SK-N-SH (cell line): ENCODE measurements around the gene SART1. TPM values are rescaled to one million over a fixed set of nuclear protein-coding genes. Genes with fewer than 3 reads are reported as not detected.

Experiments used
- CTCF ChIA-PET: fragments of 300-600, 350-600 bp; formaldehyde crosslinking; extraction: SDS; loops from one replicate; lab custom pipeline; 2021; lab: Yijun Ruan, JAX
- POLR2A ChIA-PET: fragments of 350-600 bp; sonication (Branson Sonifier 250); formaldehyde crosslinking; extraction: SDS; loops from one replicate; lab custom pipeline; 2020; ENCODE audit warnings: antibody characterized with exemption, inconsistent platforms; lab: Yijun Ruan, JAX
- DNase-seq: peaks from one replicate; pipeline ENCODE4 v3.0.0; 2012
- H2AFZ ChIP-seq: fragments of 200-600 bp; sonication (generic); 2 replicates; pipeline ENCODE4 v1.8.1; 2016; ENCODE audit warnings: antibody characterized with exemption, mild to moderate bottlenecking, low read depth
- H3F3A ChIP-seq: fragments of 200-600 bp; sonication (generic); replicated peaks from 2 replicates; pipeline ENCODE3; 2016; ENCODE audit warnings: antibody characterized with exemption, mild to moderate bottlenecking; ENCODE audit not compliant: insufficient read depth
- H3K27ac ChIP-seq, 2 experiments: fragments of 200-500 bp in 1 of 2; fragments of 200-600 bp in 1 of 2; sonication (Bioruptor generic) in 1 of 2; sonication (generic), shearing (Covaris generic) in 1 of 2; 2 replicates each; pipeline versions ENCODE4 v1.5.1 to v1.6.1; 2014 to 2016; ENCODE audit warnings: low read depth in 2 of 2, inconsistent platforms in 1 of 2, low read length in 1 of 2, mild to moderate bottlenecking in 1 of 2, mixed read lengths in 1 of 2
- H3K27me3 ChIP-seq: fragments of 200-600 bp; sonication (generic), shearing (Covaris generic); 2 replicates; pipeline ENCODE4 v1.6.1; 2016; ENCODE audit warnings: mixed run types; ENCODE audit not compliant: insufficient read depth
- H3K36me3 ChIP-seq, 2 experiments: fragments of 200-500 bp in 1 of 2; fragments of 200-600 bp in 1 of 2; sonication (Bioruptor generic) in 1 of 2; sonication (generic) in 1 of 2; replicated peaks in 1 of 2; 2 replicates each; pipeline versions ENCODE3 to v1.5.1; 2014 to 2016; ENCODE audit warnings: low read length in 1 of 2, mild to moderate bottlenecking in 1 of 2; ENCODE audit not compliant: insufficient read depth in 2 of 2, control insufficient read depth in 1 of 2
- H3K4me1 ChIP-seq, 2 experiments: fragments of 200-500 bp in 1 of 2; fragments of 200-600 bp in 1 of 2; sonication (Bioruptor generic) in 1 of 2; sonication (generic), shearing (Covaris generic) in 1 of 2; 2 replicates each; pipeline versions ENCODE4 v1.5.1 to v1.6.1; 2014 to 2016; ENCODE audit warnings: low read depth in 1 of 2, low read length in 1 of 2, mixed run types in 1 of 2; ENCODE audit not compliant: insufficient read depth in 2 of 2, control insufficient read depth in 1 of 2
- H3K4me2 ChIP-seq: fragments of 200-600 bp; sonication (generic), shearing (Covaris generic); 2 replicates; pipeline ENCODE4 v1.6.1; 2017; ENCODE audit warnings: mixed run types
- H3K4me3 ChIP-seq, 2 experiments: fragments of 200-500 bp in 1 of 2; fragments of 200-600 bp in 1 of 2; sonication (Bioruptor generic) in 1 of 2; sonication (generic), shearing (Covaris generic) in 1 of 2; 2 replicates each; pipeline versions ENCODE4 v1.5.1 to v1.8.1; 2014 to 2016; ENCODE audit warnings: low read depth in 2 of 2, inconsistent platforms in 1 of 2, low read length in 1 of 2, mild to moderate bottlenecking in 1 of 2, mixed read lengths in 1 of 2, moderate library complexity in 1 of 2
- H3K79me2 ChIP-seq: fragments of 200-600 bp; sonication (generic); 2 replicates; pipeline ENCODE4 v1.8.1; 2017; ENCODE audit warnings: mild to moderate bottlenecking; ENCODE audit not compliant: insufficient read depth
- H3K9ac ChIP-seq: fragments of 200-600 bp; sonication (generic); 2 replicates; pipeline ENCODE4 v1.6.1; 2017; ENCODE audit warnings: mixed run types
- H3K9me2 ChIP-seq: fragments of 200-600 bp; sonication (generic); 2 replicates; pipeline ENCODE4 v1.6.1; 2017; ENCODE audit warnings: mixed run types
- H3K9me3 ChIP-seq: fragments of 200-600 bp; sonication (generic); 2 replicates; pipeline ENCODE4 v1.6.1; 2017; ENCODE audit warnings: mixed run types, mild to moderate bottlenecking, moderate library complexity
- H4K20me1 ChIP-seq: fragments of 200-600 bp; sonication (generic); 2 replicates; pipeline ENCODE4 v1.6.1; 2017; ENCODE audit warnings: mild to moderate bottlenecking, mixed run types; ENCODE audit not compliant: insufficient read depth
- CTCF ChIP-seq: fragments of 200-600 bp; sonication (generic); IDR thresholded peaks from 2 replicates; pipeline ENCODE4 v1.6.1; 2017; ENCODE audit warnings: antibody characterized with exemption, mild to moderate bottlenecking, moderate library complexity
- ELF1 ChIP-seq: IDR thresholded peaks from 2 replicates; pipeline ENCODE4 v1.4.0; 2012
- FOSL2 ChIP-seq: IDR thresholded peaks from 2 replicates; pipeline ENCODE4 v1.4.0; 2012; ENCODE audit warnings: low read depth, mild to moderate bottlenecking, moderate library complexity, borderline replicate concordance
- IRF3 ChIP-seq: fragments of 150-350 bp; IDR thresholded peaks from 2 replicates; pipeline ENCODE4 v1.6.1; 2016; ENCODE audit warnings: mild to moderate bottlenecking, low read depth, low read length
- MXI1 ChIP-seq: IDR thresholded peaks from 2 replicates; pipeline ENCODE4 v1.6.1; 2012; ENCODE audit warnings: mild to moderate bottlenecking, low read depth, low read length, improper control_type of control experiment
- NRF1 ChIP-seq: IDR thresholded peaks from 2 replicates; pipeline ENCODE4 v1.6.1; 2012; ENCODE audit warnings: low read depth, mild to moderate bottlenecking, low read length
- PBX3 ChIP-seq: IDR thresholded peaks from 2 replicates; pipeline ENCODE4; 2012
- RCOR1 ChIP-seq: fragments of 150-350 bp; IDR thresholded peaks from 2 replicates; pipeline ENCODE4 v1.6.1; 2017; ENCODE audit warnings: antibody characterized with exemption, low read length
- REST ChIP-seq: IDR thresholded peaks from 2 replicates; pipeline ENCODE4 v1.6.1; 2012; ENCODE audit warnings: mild to moderate bottlenecking, low read depth, low read length, moderate library complexity
- RFX5 ChIP-seq: IDR thresholded peaks from 2 replicates; pipeline ENCODE4 v1.6.1; 2012; ENCODE audit warnings: mild to moderate bottlenecking, improper control_type of control experiment, low read length
- USF1 ChIP-seq: IDR thresholded peaks from 2 replicates; pipeline ENCODE4 v1.4.0; 2012; ENCODE audit warnings: low read depth, borderline replicate concordance
- YY1 ChIP-seq: IDR thresholded peaks from 2 replicates; pipeline ENCODE4 v1.4.0; 2012; ENCODE audit warnings: low read depth, mild to moderate bottlenecking
- ZBTB33 ChIP-seq: IDR thresholded peaks from 2 replicates; pipeline ENCODE4 v1.4.0; 2012; ENCODE audit warnings: low read depth, borderline replicate concordance
- WGBS: methylation state at CpG from one replicate; pipeline ENCODE4 v1.1.6; 2017; ENCODE audit warnings: low lambda C conversion rate; 5-methylcytosine and 5-hydroxymethylcytosine counted together
- polyA plus RNA-seq, 3 experiments: library from polyadenylated mRNA; depleted of rRNA; stranded (reverse); fragments of >200 nt; gene quantifications; 2 replicates each; pipeline ENCODE4 v1.2.3, GENCODE V29; 2012

SART1 gene
- polyA plus RNA-seq, 1 of the 3 experiments (the other 2 are of a cell fraction), result 73.6 TPM

GRCh38 chr11:65958774-65959420 lies 2.6 kb upstream of the SART1 start:
- ChIA-PET CTCF (interaction anchor here (0.7 to 1.8 kb wide), 4 partner anchors 71 to 177 kb away, joined by 3 to 9 read pairs (median 4); partner anchors contain the start of genes FIBP and MUS81), POLR2A (no interaction called here)
- Histone ChIP-seq H3K79me2 (peaks cover 30% of the 10 kb centered on the region), H2AFZ (no peak overlapping the region), H3K27me3 (no peaks in the 10 kb centered on the region), H3K4me2 (no peak overlapping the region), H3K36me3 (peaks cover 0 to 2% of the 10 kb centered on the region in 2 experiments), H3F3A (peaks cover 4% of the 10 kb centered on the region), H3K4me3 (no peak overlapping the region), H3K9ac (no peak overlapping the region), H3K9me2 (no peaks in the 10 kb centered on the region), H3K27ac (no peak overlapping the region), H3K4me1 (peaks cover 8 to 14% of the 10 kb centered on the region in 2 experiments; a peak in 3 of 4 replicates), H4K20me1 (peaks cover 5% of the 10 kb centered on the region; the same call in 1 of the 2 replicates), H3K9me3 (no peaks in the 10 kb centered on the region)
- TF ChIP-seq ELF1 (no peak), CTCF (no peak), RCOR1 (no peak), YY1 (no peak), MXI1 (no peak), RFX5 (no peak), NRF1 (no peak), IRF3 (no peak), PBX3 (no peak), USF1 (no peak), REST (no peak), ZBTB33 (no peak), FOSL2 (no peak)
- 90% methylated on average over 11 of the region's 17 CpGs for WGBS
- no peak for DNase-seq
